ENCODE data around the gene TTC23L.

- TF ChIP-seq CTCF (IDR thresholded peaks at IDR 0.05) (no peak), POLR2A (IDR thresholded peaks at IDR 0.05) (no peak)
Observed at GRCh38 chr5:34858790-34859189, 19.8 kb downstream of the TTC23L start.
